HEK293 (cell line): ENCODE results near the gene PAX4.

Source experiments
- FEZF1 ChIP-seq: fragments of 450-650 bp; formaldehyde crosslinking; IDR thresholded peaks from 2 replicates; pipeline ENCODE4 v1.5.1; 2016; ENCODE audit warnings: missing biosample characterization, missing genetic modification characterization
- GLI2 ChIP-seq: fragments of 450-650 bp; formaldehyde crosslinking; IDR thresholded peaks from 2 replicates; pipeline ENCODE4; 2017; ENCODE audit warnings: missing biosample characterization, missing genetic modification characterization, low read depth, borderline replicate concordance
- REPIN1 ChIP-seq: fragments of 450-650 bp; formaldehyde crosslinking; IDR thresholded peaks from 2 replicates; pipeline ENCODE4 v1.5.1; 2017; ENCODE audit warnings: missing biosample characterization, missing genetic modification characterization, low read depth
- SCRT1 ChIP-seq: fragments of 450-650 bp; formaldehyde crosslinking; IDR thresholded peaks from 2 replicates; pipeline ENCODE4 v1.5.1; 2016; ENCODE audit warnings: missing biosample characterization, missing genetic modification characterization, borderline replicate concordance
- ZFP41 ChIP-seq: fragments of 450-650 bp; formaldehyde crosslinking; IDR thresholded peaks from 2 replicates; pipeline ENCODE4 v1.5.1; 2016; ENCODE audit warnings: missing biosample characterization, missing genetic modification characterization, borderline replicate concordance
- ZNF19 ChIP-seq: fragments of 450-650 bp; formaldehyde crosslinking; IDR thresholded peaks from 2 replicates; pipeline ENCODE4; 2016; ENCODE audit warnings: missing biosample characterization, missing genetic modification characterization, low read depth
- ZNF2 ChIP-seq: fragments of 450-650 bp; formaldehyde crosslinking; IDR thresholded peaks from 2 replicates; pipeline ENCODE4 v1.5.1; 2016; ENCODE audit warnings: missing biosample characterization, missing genetic modification characterization
- ZNF211 ChIP-seq: fragments of 450-650 bp; formaldehyde crosslinking; IDR thresholded peaks from 2 replicates; pipeline ENCODE4 v1.5.1; 2016; ENCODE audit warnings: low read depth, missing biosample characterization, missing genetic modification characterization
- ZNF350 ChIP-seq: fragments of 450-650 bp; formaldehyde crosslinking; IDR thresholded peaks from 2 replicates; pipeline ENCODE4 v1.5.0; 2017; ENCODE audit warnings: missing biosample characterization, mild to moderate bottlenecking, missing genetic modification characterization
- ZNF473 ChIP-seq: fragments of 450-650 bp; formaldehyde crosslinking; IDR thresholded peaks from 2 replicates; pipeline ENCODE4 v1.5.1; 2017; ENCODE audit warnings: missing biosample characterization, missing genetic modification characterization
- ZNF561 ChIP-seq: fragments of 450-650 bp; IDR thresholded peaks from 2 replicates; pipeline ENCODE4 v1.5.1; 2018; ENCODE audit warnings: missing biosample characterization, missing genetic modification characterization, borderline replicate concordance
- TF ChIP-seq, protein P1 (sequence below): fragments of 450-650 bp; formaldehyde crosslinking; IDR thresholded peaks from 2 replicates; pipeline ENCODE4 v1.5.1; 2017; ENCODE audit warnings: missing biosample characterization, missing genetic modification characterization
- TF ChIP-seq, protein P2 (sequence below): fragments of 450-650 bp; formaldehyde crosslinking; IDR thresholded peaks from 2 replicates; pipeline ENCODE4 v1.5.1; 2017; ENCODE audit warnings: missing biosample characterization, missing genetic modification characterization
- TF ChIP-seq, protein P3 (sequence below): fragments of 450-650 bp; formaldehyde crosslinking; IDR thresholded peaks from 2 replicates; pipeline ENCODE4 v1.5.1; 2016; ENCODE audit warnings: missing biosample characterization, missing genetic modification characterization, borderline replicate concordance
- TF ChIP-seq, protein P4 (sequence below): fragments of 450-650 bp; formaldehyde crosslinking; IDR thresholded peaks from 2 replicates; pipeline ENCODE4 v1.5.1; 2016; ENCODE audit warnings: missing biosample characterization, missing genetic modification characterization
- TF ChIP-seq, protein P5 (sequence below): fragments of 450-650 bp; formaldehyde crosslinking; conservative IDR thresholded peaks from 2 replicates; pipeline ENCODE4 v1.5.1; 2016; ENCODE audit warnings: low read depth, missing biosample characterization, missing genetic modification characterization
- TF ChIP-seq, protein P6 (sequence below): fragments of 450-650 bp; formaldehyde crosslinking; IDR thresholded peaks from 2 replicates; pipeline ENCODE4 v1.5.1; 2016; ENCODE audit warnings: missing biosample characterization, missing genetic modification characterization

The PAX4 gene

DNA sequence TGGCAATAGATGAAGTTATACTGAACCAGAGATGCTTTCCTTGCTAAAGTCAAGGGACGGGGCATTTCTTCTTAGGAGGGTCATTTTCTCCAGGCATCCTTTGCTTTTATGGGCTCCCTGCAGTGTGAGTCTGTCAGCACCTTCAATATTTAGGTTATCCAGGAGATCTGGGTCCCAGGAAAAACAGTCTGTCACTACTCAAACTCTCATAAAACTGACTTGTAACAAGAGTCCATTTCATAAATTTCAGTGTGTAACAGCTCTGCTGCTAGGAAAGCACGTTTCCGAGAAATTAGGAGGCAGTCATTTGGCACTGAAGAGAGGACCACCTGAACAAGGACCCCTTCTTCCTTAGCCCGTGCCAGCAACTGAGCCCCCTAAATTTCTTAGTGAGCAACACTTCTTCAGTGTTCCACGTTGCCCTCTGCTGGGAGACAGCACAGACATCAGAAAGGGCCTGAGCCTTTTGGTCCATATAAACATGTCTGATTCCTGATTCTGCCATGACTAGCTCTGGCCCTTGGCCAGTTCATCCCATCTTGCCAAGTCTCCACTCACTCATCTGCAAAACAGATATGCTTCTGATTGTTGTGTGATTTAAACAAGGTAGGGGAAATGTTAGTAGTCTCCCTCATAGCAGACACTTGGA is 39.8 kb downstream of the PAX4 start (continued):
- TF ChIP-seq, protein P1, sequence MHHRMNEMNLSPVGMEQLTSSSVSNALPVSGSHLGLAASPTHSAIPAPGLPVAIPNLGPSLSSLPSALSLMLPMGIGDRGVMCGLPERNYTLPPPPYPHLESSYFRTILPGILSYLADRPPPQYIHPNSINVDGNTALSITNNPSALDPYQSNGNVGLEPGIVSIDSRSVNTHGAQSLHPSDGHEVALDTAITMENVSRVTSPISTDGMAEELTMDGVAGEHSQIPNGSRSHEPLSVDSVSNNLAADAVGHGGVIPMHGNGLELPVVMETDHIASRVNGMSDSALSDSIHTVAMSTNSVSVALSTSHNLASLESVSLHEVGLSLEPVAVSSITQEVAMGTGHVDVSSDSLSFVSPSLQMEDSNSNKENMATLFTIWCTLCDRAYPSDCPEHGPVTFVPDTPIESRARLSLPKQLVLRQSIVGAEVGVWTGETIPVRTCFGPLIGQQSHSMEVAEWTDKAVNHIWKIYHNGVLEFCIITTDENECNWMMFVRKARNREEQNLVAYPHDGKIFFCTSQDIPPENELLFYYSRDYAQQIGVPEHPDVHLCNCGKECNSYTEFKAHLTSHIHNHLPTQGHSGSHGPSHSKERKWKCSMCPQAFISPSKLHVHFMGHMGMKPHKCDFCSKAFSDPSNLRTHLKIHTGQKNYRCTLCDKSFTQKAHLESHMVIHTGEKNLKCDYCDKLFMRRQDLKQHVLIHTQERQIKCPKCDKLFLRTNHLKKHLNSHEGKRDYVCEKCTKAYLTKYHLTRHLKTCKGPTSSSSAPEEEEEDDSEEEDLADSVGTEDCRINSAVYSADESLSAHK: peak; percentile 73
- TF ChIP-seq ZNF211 (no peak), GLI2 (tag by site-specific recombination) (0 out of 2 replicates have a peak, but pooled peaks have one; percentile 24), ZNF561 (tag by site-specific recombination) (peak; percentile 63; the same call in 1 of the 2 replicates), FEZF1 (tag by site-specific recombination) (peak; percentile 76), REPIN1 (tag by site-specific recombination) (no peak), ZFP41 (tag by site-specific recombination) (no peak), ZNF2 (tag by site-specific recombination) (peak; percentile 52; the same call in 1 of the 2 replicates), ZNF473 (tag by site-specific recombination) (no peak), ZNF350 (tag by site-specific recombination) (no peak), ZNF19 (no peak), SCRT1 (tag by site-specific recombination) (no peak)
- TF ChIP-seq, protein P2, sequence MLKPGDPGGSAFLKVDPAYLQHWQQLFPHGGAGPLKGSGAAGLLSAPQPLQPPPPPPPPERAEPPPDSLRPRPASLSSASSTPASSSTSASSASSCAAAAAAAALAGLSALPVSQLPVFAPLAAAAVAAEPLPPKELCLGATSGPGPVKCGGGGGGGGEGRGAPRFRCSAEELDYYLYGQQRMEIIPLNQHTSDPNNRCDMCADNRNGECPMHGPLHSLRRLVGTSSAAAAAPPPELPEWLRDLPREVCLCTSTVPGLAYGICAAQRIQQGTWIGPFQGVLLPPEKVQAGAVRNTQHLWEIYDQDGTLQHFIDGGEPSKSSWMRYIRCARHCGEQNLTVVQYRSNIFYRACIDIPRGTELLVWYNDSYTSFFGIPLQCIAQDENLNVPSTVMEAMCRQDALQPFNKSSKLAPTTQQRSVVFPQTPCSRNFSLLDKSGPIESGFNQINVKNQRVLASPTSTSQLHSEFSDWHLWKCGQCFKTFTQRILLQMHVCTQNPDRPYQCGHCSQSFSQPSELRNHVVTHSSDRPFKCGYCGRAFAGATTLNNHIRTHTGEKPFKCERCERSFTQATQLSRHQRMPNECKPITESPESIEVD (tag by site-specific recombination): peak; percentile 90
- TF ChIP-seq, protein P3, sequence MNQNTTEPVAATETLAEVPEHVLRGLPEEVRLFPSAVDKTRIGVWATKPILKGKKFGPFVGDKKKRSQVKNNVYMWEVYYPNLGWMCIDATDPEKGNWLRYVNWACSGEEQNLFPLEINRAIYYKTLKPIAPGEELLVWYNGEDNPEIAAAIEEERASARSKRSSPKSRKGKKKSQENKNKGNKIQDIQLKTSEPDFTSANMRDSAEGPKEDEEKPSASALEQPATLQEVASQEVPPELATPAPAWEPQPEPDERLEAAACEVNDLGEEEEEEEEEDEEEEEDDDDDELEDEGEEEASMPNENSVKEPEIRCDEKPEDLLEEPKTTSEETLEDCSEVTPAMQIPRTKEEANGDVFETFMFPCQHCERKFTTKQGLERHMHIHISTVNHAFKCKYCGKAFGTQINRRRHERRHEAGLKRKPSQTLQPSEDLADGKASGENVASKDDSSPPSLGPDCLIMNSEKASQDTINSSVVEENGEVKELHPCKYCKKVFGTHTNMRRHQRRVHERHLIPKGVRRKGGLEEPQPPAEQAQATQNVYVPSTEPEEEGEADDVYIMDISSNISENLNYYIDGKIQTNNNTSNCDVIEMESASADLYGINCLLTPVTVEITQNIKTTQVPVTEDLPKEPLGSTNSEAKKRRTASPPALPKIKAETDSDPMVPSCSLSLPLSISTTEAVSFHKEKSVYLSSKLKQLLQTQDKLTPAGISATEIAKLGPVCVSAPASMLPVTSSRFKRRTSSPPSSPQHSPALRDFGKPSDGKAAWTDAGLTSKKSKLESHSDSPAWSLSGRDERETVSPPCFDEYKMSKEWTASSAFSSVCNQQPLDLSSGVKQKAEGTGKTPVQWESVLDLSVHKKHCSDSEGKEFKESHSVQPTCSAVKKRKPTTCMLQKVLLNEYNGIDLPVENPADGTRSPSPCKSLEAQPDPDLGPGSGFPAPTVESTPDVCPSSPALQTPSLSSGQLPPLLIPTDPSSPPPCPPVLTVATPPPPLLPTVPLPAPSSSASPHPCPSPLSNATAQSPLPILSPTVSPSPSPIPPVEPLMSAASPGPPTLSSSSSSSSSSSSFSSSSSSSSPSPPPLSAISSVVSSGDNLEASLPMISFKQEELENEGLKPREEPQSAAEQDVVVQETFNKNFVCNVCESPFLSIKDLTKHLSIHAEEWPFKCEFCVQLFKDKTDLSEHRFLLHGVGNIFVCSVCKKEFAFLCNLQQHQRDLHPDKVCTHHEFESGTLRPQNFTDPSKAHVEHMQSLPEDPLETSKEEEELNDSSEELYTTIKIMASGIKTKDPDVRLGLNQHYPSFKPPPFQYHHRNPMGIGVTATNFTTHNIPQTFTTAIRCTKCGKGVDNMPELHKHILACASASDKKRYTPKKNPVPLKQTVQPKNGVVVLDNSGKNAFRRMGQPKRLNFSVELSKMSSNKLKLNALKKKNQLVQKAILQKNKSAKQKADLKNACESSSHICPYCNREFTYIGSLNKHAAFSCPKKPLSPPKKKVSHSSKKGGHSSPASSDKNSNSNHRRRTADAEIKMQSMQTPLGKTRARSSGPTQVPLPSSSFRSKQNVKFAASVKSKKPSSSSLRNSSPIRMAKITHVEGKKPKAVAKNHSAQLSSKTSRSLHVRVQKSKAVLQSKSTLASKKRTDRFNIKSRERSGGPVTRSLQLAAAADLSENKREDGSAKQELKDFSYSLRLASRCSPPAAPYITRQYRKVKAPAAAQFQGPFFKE: no peak
- TF ChIP-seq, protein P4, sequence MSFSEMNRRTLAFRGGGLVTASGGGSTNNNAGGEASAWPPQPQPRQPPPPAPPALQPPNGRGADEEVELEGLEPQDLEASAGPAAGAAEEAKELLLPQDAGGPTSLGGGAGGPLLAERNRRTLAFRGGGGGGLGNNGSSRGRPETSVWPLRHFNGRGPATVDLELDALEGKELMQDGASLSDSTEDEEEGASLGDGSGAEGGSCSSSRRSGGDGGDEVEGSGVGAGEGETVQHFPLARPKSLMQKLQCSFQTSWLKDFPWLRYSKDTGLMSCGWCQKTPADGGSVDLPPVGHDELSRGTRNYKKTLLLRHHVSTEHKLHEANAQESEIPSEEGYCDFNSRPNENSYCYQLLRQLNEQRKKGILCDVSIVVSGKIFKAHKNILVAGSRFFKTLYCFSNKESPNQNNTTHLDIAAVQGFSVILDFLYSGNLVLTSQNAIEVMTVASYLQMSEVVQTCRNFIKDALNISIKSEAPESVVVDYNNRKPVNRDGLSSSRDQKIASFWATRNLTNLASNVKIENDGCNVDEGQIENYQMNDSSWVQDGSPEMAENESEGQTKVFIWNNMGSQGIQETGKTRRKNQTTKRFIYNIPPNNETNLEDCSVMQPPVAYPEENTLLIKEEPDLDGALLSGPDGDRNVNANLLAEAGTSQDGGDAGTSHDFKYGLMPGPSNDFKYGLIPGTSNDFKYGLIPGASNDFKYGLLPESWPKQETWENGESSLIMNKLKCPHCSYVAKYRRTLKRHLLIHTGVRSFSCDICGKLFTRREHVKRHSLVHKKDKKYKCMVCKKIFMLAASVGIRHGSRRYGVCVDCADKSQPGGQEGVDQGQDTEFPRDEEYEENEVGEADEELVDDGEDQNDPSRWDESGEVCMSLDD (tag by site-specific recombination): no peak
- TF ChIP-seq, protein P5, sequence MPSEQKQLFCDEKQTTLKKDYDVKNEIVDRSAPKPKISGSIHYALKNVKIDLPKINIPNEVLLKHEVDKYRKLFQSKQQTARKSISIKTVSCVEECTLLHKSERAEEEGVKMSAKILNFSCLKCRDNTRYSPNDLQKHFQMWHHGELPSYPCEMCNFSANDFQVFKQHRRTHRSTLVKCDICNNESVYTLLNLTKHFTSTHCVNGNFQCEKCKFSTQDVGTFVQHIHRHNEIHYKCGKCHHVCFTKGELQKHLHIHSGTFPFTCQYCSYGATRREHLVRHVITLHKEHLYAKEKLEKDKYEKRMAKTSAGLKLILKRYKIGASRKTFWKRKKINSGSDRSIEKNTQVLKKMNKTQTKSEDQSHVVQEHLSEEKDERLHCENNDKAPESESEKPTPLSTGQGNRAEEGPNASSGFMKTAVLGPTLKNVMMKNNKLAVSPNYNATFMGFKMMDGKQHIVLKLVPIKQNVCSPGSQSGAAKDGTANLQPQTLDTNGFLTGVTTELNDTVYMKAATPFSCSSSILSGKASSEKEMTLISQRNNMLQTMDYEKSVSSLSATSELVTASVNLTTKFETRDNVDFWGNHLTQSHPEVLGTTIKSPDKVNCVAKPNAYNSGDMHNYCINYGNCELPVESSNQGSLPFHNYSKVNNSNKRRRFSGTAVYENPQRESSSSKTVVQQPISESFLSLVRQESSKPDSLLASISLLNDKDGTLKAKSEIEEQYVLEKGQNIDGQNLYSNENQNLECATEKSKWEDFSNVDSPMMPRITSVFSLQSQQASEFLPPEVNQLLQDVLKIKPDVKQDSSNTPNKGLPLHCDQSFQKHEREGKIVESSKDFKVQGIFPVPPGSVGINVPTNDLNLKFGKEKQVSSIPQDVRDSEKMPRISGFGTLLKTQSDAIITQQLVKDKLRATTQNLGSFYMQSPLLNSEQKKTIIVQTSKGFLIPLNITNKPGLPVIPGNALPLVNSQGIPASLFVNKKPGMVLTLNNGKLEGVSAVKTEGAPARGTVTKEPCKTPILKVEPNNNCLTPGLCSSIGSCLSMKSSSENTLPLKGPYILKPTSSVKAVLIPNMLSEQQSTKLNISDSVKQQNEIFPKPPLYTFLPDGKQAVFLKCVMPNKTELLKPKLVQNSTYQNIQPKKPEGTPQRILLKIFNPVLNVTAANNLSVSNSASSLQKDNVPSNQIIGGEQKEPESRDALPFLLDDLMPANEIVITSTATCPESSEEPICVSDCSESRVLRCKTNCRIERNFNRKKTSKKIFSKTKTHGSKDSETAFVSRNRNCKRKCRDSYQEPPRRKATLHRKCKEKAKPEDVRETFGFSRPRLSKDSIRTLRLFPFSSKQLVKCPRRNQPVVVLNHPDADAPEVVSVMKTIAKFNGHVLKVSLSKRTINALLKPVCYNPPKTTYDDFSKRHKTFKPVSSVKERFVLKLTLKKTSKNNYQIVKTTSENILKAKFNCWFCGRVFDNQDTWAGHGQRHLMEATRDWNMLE (tag by site-specific recombination): no peak
- TF ChIP-seq, protein P6, sequence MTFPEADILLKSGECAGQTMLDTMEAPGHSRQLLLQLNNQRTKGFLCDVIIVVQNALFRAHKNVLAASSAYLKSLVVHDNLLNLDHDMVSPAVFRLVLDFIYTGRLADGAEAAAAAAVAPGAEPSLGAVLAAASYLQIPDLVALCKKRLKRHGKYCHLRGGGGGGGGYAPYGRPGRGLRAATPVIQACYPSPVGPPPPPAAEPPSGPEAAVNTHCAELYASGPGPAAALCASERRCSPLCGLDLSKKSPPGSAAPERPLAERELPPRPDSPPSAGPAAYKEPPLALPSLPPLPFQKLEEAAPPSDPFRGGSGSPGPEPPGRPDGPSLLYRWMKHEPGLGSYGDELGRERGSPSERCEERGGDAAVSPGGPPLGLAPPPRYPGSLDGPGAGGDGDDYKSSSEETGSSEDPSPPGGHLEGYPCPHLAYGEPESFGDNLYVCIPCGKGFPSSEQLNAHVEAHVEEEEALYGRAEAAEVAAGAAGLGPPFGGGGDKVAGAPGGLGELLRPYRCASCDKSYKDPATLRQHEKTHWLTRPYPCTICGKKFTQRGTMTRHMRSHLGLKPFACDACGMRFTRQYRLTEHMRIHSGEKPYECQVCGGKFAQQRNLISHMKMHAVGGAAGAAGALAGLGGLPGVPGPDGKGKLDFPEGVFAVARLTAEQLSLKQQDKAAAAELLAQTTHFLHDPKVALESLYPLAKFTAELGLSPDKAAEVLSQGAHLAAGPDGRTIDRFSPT: 0 out of 2 replicates have a peak, but pooled peaks have one; percentile 28
